HepG2 (cell line): ENCODE results near the gene BTBD3. TPM values are rescaled to one million over a fixed set of nuclear protein-coding genes. Genes with fewer than 3 reads are reported as not detected.

Experiments used
- ATAC-seq: fragments of 200-7000 bp; cut with Tn5 transposase; 3 replicates; pipeline ENCODE4 v1.9.1; 2020; ENCODE audit warnings: mild to moderate bottlenecking, moderate library complexity
- BruUV-seq: library from RNA; stranded (reverse); fragments of 400-500 nt; replicated peaks from 2 replicates; lab custom pipeline; 2021; lab: Mats Ljungman, UMichigan
- CTCF ChIA-PET: fragments of 300-600 bp; formaldehyde crosslinking; extraction: SDS; loops from one replicate; lab custom pipeline; 2021; ENCODE audit warnings: low total read pairs, inconsistent platforms, low intra/inter-chr PET ratio; lab: Yijun Ruan, JAX
- POLR2A ChIA-PET: fragments of 350-600 bp; sonication (Branson Sonifier 250); formaldehyde crosslinking; loops from one replicate; lab custom pipeline; 2020; ENCODE audit warnings: antibody characterized with exemption, inconsistent platforms; lab: Yijun Ruan, JAX
- DNase-seq: peaks from one replicate; pipeline ENCODE4 v3.0.0-alpha.2; 2015; ENCODE audit warnings: low spot score
- FAIRE-seq: peaks from 3 replicates; lab custom pipeline; 2011; peaks lifted over from hg19 to GRCh38; lab: Jason Lieb, UNC
- H2AFZ ChIP-seq: one replicate; pipeline ENCODE4 v1.6.1; 2011; ENCODE audit warnings: low read length, inconsistent platforms
- H3K27ac ChIP-seq: fragments of 300-600 bp; 3 replicates; pipeline ENCODE4 v1.8.0; 2011; ENCODE audit warnings: mixed run types, mild to moderate bottlenecking, mixed read lengths, low read length, inconsistent platforms; ENCODE audit not compliant: insufficient read depth; ENCODE audit errors: extremely low read length
- H3K27me3 ChIP-seq, 2 experiments: fragments of 200-600 bp in 1 of 2; 2 replicates in 1 of 2; 3 replicates in 1 of 2; pipeline versions ENCODE4 v1.6.0 to v1.8.0; 2011; ENCODE audit warnings: low read length in 2 of 2, mild to moderate bottlenecking in 2 of 2, moderate library complexity in 2 of 2, inconsistent platforms in 1 of 2; ENCODE audit not compliant: insufficient read depth in 2 of 2, control insufficient read depth in 1 of 2
- H3K36me3 ChIP-seq, 2 experiments: fragments of 200-600 bp in 1 of 2; replicated peaks in 1 of 2; 2 replicates in 1 of 2; 3 replicates in 1 of 2; pipeline versions ENCODE4 v1.5.1 to v1.8.0; 2011; ENCODE audit warnings: low read length in 2 of 2, inconsistent platforms in 1 of 2; ENCODE audit not compliant: insufficient read depth in 2 of 2, control insufficient read depth in 1 of 2
- H3K4me1 ChIP-seq: 2 replicates; pipeline ENCODE4 v1.5.1; 2012; ENCODE audit warnings: low read length, inconsistent platforms; ENCODE audit not compliant: insufficient read depth
- H3K4me2 ChIP-seq: 2 replicates; pipeline ENCODE4 v1.6.0; 2011; ENCODE audit warnings: low read depth, low read length, inconsistent platforms
- H3K4me3 ChIP-seq, 3 experiments: fragments of 200-600 bp in 1 of 3; sonication (generic), shearing (Covaris generic) in 1 of 3; replicated peaks in 1 of 3; 2 replicates each; pipeline ENCODE4 v1.5.1; 2011 to 2016; ENCODE audit warnings: low read length in 3 of 3, inconsistent platforms in 2 of 3, low read depth in 2 of 3, mild to moderate bottlenecking in 2 of 3, control low read depth in 1 of 3, mixed read lengths in 1 of 3; ENCODE audit not compliant: insufficient read depth in 1 of 3
- H3K79me2 ChIP-seq: one replicate; pipeline ENCODE4 v1.6.1; 2011; ENCODE audit warnings: low read length, inconsistent platforms; ENCODE audit not compliant: insufficient read depth
- H3K9ac ChIP-seq: 2 replicates; pipeline ENCODE4 v1.6.0; 2011; ENCODE audit warnings: mild to moderate bottlenecking, low read depth, low read length, inconsistent platforms; ENCODE audit not compliant: insufficient read depth
- H3K9me3 ChIP-seq: 2 replicates; pipeline ENCODE4 v1.5.1; 2012; ENCODE audit warnings: mild to moderate bottlenecking, low read length
- H4K20me1 ChIP-seq: 2 replicates; pipeline ENCODE4 v1.6.0; 2011; ENCODE audit warnings: inconsistent platforms, mild to moderate bottlenecking, low read length, moderate library complexity; ENCODE audit not compliant: insufficient read depth
- AKAP8 ChIP-seq: sonication (generic); formaldehyde crosslinking; IDR thresholded peaks from 2 replicates; pipeline ENCODE4 v1.5.1; 2020; ENCODE audit warnings: mild to moderate bottlenecking, missing genetic modification reagents
- CREM ChIP-seq, 2 experiments: sonication (generic) in 1 of 2; formaldehyde crosslinking in 1 of 2; IDR thresholded peaks; 2 replicates each; pipeline versions ENCODE4 v1.4.0 to v1.6.1; 2016 to 2020; ENCODE audit warnings: antibody characterized with exemption in 1 of 2, mild to moderate bottlenecking in 1 of 2, missing genetic modification reagents in 1 of 2
- ERF ChIP-seq: IDR thresholded peaks from 2 replicates; pipeline ENCODE4 v1.6.1; 2018; ENCODE audit warnings: missing biosample characterization, missing genetic modification reagents
- HNRNPK ChIP-seq: fragments of 200-400 bp; formaldehyde crosslinking; IDR thresholded peaks from 2 replicates; pipeline ENCODE4 v1.6.1; 2018; ENCODE audit warnings: low read length, low read depth, moderate library complexity, mild to moderate bottlenecking; ENCODE audit not compliant: poor library complexity, severe bottlenecking
- NFE2 ChIP-seq: sonication (generic); formaldehyde crosslinking; IDR thresholded peaks from 2 replicates; pipeline ENCODE4 v1.4.0; 2020; ENCODE audit warnings: missing genetic modification reagents
- PAX8 ChIP-seq: sonication (generic); formaldehyde crosslinking; IDR thresholded peaks from 2 replicates; pipeline ENCODE4 v1.8.0; 2022; ENCODE audit warnings: mild to moderate bottlenecking, missing genetic modification reagents, borderline replicate concordance
- POGZ ChIP-seq: sonication (generic); formaldehyde crosslinking; IDR thresholded peaks from 2 replicates; pipeline ENCODE4 v1.4.0; 2020; ENCODE audit warnings: mild to moderate bottlenecking, missing genetic modification reagents
- SIN3A ChIP-seq: IDR thresholded peaks from 2 replicates; pipeline ENCODE4 v1.6.1; 2011; ENCODE audit warnings: low read depth, mild to moderate bottlenecking, control low read depth, low read length, borderline replicate concordance
- SP5 ChIP-seq: IDR thresholded peaks from 2 replicates; pipeline ENCODE4 v1.6.1; 2016; ENCODE audit warnings: low read depth, borderline replicate concordance
- TBL1XR1 ChIP-seq: fragments of 150-350 bp; IDR thresholded peaks from 2 replicates; pipeline ENCODE4 v1.6.1; 2014; ENCODE audit warnings: borderline replicate concordance, low read length; ENCODE audit not compliant: partially characterized antibody
- ZMYM4 ChIP-seq: sonication (generic); formaldehyde crosslinking; IDR thresholded peaks from 2 replicates; pipeline ENCODE4 v1.8.1; 2023; ENCODE audit warnings: mild to moderate bottlenecking, missing genetic modification reagents
- ZNF121 ChIP-seq: sonication (generic); formaldehyde crosslinking; IDR thresholded peaks from 2 replicates; pipeline ENCODE4 v1.5.0; 2020; ENCODE audit warnings: mild to moderate bottlenecking, missing genetic modification reagents
- ZNF33B ChIP-seq: sonication (generic); formaldehyde crosslinking; IDR thresholded peaks from 2 replicates; pipeline ENCODE4 v1.5.1; 2020; ENCODE audit warnings: mild to moderate bottlenecking, missing genetic modification reagents
- ZNF670 ChIP-seq: sonication (generic); formaldehyde crosslinking; IDR thresholded peaks from 2 replicates; pipeline ENCODE4 v1.8.0; 2022; ENCODE audit warnings: mild to moderate bottlenecking, missing genetic modification reagents, borderline replicate concordance
- WGBS: methylation state at CpG from one replicate; pipeline ENCODE4 v1.1.6; 2017; ENCODE audit warnings: low lambda C conversion rate; 5-methylcytosine and 5-hydroxymethylcytosine counted together
- in situ Hi-C: cut with HindIII; loops from 2 replicates; pipeline ENCODE4 v1.10.0; 2017; ENCODE audit warnings: low pct_unique_long_range_greater_than_20kb; ENCODE audit not compliant: extremely low pct_ligation_motif_present
- intact Hi-C: fragments of 100-400 bp; cut with micrococcal nuclease; formaldehyde crosslinking; loops from one replicate; pipeline ENCODE4 v1.10.0; 2022; ENCODE audit not compliant: unreplicated experiment
- polyA plus RNA-seq, 8 experiments: library from polyadenylated mRNA; depleted of rRNA in 3 of 8; stranded (reverse) in 7 of 8; unstranded in 1 of 8; fragments of >200 nt; fragmentation: Illumina TruSeq in 4 of 8; extraction: Trizol in 4 of 8; gene quantifications; 2 replicates each; pipeline versions ENCODE4 v1.2.1 to v1.2.3, GENCODE V29; 2011 to 2016; ENCODE audit warnings: low read depth in 4 of 8, missing spikeins in 1 of 8, mixed read lengths in 1 of 8; ENCODE audit not compliant: insufficient read depth in 1 of 8
- total RNA-seq, 5 experiments: library from RNA; depleted of rRNA; stranded (reverse); fragments of >200 nt; fragmentation: Illumina TruSeq; extraction: Trizol; gene quantifications; 2 replicates each; pipeline ENCODE4 v1.2.3, GENCODE V29; 2016; ENCODE audit warnings: low read depth in 1 of 5
- TF ChIP-seq, protein P1 (sequence below): sonication (generic); formaldehyde crosslinking; conservative IDR thresholded peaks from 2 replicates; pipeline ENCODE4 v1.5.0; 2020; ENCODE audit warnings: missing genetic modification reagents
- TF ChIP-seq, protein P2 (sequence below), 2 experiments: IDR thresholded peaks; 2 replicates each; pipeline ENCODE4 v1.6.1; 2011 to 2012; ENCODE audit warnings: low read length in 2 of 2, borderline replicate concordance in 1 of 2, low read depth in 1 of 2, mild to moderate bottlenecking in 1 of 2, moderate library complexity in 1 of 2
- TF ChIP-seq, protein P3 (sequence below): sonication (generic); formaldehyde crosslinking; IDR thresholded peaks from 2 replicates; pipeline ENCODE4 v1.4.0; 2020; ENCODE audit warnings: mild to moderate bottlenecking, missing genetic modification reagents, borderline replicate concordance
- TF ChIP-seq, protein P4 (sequence below): sonication (generic); formaldehyde crosslinking; IDR thresholded peaks from 2 replicates; pipeline ENCODE4 v1.8.0; 2023; ENCODE audit warnings: mild to moderate bottlenecking, missing genetic modification reagents

BTBD3 gene
- total and polyA plus RNA-seq, 2 of the 13 experiments (the other 11 are each of a cell fraction or from before 2014, with no cell fraction given) = 32.2 to 41.8 TPM

DNA sequence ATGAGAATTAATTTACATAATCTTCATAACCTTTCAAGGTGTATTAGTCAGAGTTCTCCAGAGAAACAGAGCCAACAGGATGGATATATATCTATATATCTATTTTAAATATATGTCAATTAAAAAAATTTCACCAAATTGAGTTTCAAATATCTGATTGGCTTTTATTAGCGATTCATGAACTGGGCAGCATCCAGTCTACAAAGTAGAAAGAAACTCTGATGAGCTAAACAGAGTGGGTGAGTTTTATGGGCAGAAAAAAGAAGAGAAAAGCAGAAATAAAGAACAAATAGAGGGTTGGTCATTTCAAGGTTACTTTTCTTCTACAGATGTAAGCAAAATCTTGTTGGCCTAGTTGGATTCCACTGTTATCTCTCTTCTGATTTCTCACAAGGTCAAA lies 29.0 kb upstream of the BTBD3 start:
- FAIRE-seq = no peak
- Histone ChIP-seq H2AFZ (no peak overlapping the region), H3K9me3 (no peaks in the 10 kb centered on the region), H3K9ac (no peak overlapping the region), H3K27ac (no peak overlapping the region), H3K79me2 (peaks cover 23% of the 10 kb centered on the region), H3K36me3 (no peaks in the 10 kb centered on the region), H3K27me3 (no peaks in the 10 kb centered on the region; a peak in 1 of 5 replicates), H3K4me3 (no peak overlapping the region), H4K20me1 (peaks cover 14% of the 10 kb centered on the region), H3K4me2 (no peak overlapping the region), H3K4me1 (peaks cover 31% of the 10 kb centered on the region)
- BruUV-seq = no TSS peak
- TF ChIP-seq ZNF670 (CRISPR knock-in tag) (no peak), SIN3A (no peak), CREM (IDR thresholded peaks at IDR 0.05) (no peak), CREM (CRISPR knock-in tag; IDR thresholded peaks at IDR 0.05) (no peak), AKAP8 (no peak), NFE2 (CRISPR knock-in tag) (no peak), HNRNPK (no peak), ZNF33B (no peak), ERF (CRISPR knock-in tag) (no peak), TBL1XR1 (no peak), PAX8 (CRISPR knock-in tag) (no peak), ZMYM4 (CRISPR knock-in tag) (no peak), POGZ (CRISPR knock-in tag) (no peak), SP5 (CRISPR knock-in tag) (no peak), ZNF121 (CRISPR knock-in tag) (no peak)
- TF ChIP-seq, protein P1, sequence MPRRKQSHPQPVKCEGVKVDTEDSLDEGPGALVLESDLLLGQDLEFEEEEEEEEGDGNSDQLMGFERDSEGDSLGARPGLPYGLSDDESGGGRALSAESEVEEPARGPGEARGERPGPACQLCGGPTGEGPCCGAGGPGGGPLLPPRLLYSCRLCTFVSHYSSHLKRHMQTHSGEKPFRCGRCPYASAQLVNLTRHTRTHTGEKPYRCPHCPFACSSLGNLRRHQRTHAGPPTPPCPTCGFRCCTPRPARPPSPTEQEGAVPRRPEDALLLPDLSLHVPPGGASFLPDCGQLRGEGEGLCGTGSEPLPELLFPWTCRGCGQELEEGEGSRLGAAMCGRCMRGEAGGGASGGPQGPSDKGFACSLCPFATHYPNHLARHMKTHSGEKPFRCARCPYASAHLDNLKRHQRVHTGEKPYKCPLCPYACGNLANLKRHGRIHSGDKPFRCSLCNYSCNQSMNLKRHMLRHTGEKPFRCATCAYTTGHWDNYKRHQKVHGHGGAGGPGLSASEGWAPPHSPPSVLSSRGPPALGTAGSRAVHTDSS (CRISPR knock-in tag) = no peak
- TF ChIP-seq, protein P2, sequence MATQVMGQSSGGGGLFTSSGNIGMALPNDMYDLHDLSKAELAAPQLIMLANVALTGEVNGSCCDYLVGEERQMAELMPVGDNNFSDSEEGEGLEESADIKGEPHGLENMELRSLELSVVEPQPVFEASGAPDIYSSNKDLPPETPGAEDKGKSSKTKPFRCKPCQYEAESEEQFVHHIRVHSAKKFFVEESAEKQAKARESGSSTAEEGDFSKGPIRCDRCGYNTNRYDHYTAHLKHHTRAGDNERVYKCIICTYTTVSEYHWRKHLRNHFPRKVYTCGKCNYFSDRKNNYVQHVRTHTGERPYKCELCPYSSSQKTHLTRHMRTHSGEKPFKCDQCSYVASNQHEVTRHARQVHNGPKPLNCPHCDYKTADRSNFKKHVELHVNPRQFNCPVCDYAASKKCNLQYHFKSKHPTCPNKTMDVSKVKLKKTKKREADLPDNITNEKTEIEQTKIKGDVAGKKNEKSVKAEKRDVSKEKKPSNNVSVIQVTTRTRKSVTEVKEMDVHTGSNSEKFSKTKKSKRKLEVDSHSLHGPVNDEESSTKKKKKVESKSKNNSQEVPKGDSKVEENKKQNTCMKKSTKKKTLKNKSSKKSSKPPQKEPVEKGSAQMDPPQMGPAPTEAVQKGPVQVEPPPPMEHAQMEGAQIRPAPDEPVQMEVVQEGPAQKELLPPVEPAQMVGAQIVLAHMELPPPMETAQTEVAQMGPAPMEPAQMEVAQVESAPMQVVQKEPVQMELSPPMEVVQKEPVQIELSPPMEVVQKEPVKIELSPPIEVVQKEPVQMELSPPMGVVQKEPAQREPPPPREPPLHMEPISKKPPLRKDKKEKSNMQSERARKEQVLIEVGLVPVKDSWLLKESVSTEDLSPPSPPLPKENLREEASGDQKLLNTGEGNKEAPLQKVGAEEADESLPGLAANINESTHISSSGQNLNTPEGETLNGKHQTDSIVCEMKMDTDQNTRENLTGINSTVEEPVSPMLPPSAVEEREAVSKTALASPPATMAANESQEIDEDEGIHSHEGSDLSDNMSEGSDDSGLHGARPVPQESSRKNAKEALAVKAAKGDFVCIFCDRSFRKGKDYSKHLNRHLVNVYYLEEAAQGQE (IDR thresholded peaks at IDR 0.05; ENCODE audit: borderline replicate concordance in 1 of 2, low read depth in 1 of 2, low read length in 2 of 2) = no peak
- TF ChIP-seq, protein P3, sequence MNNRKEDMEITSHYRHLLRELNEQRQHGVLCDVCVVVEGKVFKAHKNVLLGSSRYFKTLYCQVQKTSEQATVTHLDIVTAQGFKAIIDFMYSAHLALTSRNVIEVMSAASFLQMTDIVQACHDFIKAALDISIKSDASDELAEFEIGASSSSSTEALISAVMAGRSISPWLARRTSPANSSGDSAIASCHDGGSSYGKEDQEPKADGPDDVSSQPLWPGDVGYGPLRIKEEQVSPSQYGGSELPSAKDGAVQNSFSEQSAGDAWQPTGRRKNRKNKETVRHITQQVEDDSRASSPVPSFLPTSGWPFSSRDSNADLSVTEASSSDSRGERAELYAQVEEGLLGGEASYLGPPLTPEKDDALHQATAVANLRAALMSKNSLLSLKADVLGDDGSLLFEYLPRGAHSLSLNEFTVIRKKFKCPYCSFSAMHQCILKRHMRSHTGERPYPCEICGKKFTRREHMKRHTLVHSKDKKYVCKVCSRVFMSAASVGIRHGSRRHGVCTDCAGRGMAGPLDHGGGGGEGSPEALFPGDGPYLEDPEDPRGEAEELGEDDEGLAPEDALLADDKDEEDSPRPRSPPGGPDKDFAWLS = no peak
- TF ChIP-seq, protein P4, sequence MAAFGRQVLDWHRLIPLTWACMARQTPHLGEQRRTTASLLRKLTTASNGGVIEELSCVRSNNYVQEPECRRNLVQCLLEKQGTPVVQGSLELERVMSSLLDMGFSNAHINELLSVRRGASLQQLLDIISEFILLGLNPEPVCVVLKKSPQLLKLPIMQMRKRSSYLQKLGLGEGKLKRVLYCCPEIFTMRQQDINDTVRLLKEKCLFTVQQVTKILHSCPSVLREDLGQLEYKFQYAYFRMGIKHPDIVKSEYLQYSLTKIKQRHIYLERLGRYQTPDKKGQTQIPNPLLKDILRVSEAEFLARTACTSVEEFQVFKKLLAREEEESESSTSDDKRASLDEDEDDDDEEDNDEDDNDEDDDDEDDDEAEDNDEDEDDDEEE (CRISPR knock-in tag) = no peak
- POLR2A ChIA-PET = no interaction called here
- ATAC-seq = no peak
- in situ Hi-C loops = no loop called here
- DNase-seq = no peak
- intact Hi-C loops = no loop called here
- CTCF ChIA-PET = no interaction called here
- 29% methylated on average over 1 of the region's 1 CpG for WGBS
